Measurements from ENCODE around the gene LSM6. TPM values are rescaled to one million over a fixed set of nuclear protein-coding genes. Genes with fewer than 3 reads are reported as not detected.

Gene LSM6
- total RNA-seq, 1 donor from 2014 or later = 28.6 TPM

- TF ChIP-seq CTCF (IDR thresholded peaks at IDR 0.05; ENCODE audit: partially characterized antibody, unreplicated experiment) = no peak
- H3K4me1 Mint-ChIP-seq (ENCODE audit: low read depth, unreplicated experiment) = peaks cover 12% of the 10 kb centered on the region
- H3K4me3 Mint-ChIP-seq (ENCODE audit: unreplicated experiment) = no peak overlapping the region
- peaks cover 3% of the 10 kb centered on the region for H3K27me3 Mint-ChIP-seq (ENCODE audit: unreplicated experiment)
- H3K36me3 Mint-ChIP-seq (ENCODE audit: unreplicated experiment) = no peaks in the 10 kb centered on the region
- H3K9me3 Mint-ChIP-seq (ENCODE audit: unreplicated experiment) = peaks cover 2% of the 10 kb centered on the region
- no peak overlapping the region for H3K27ac Mint-ChIP-seq (ENCODE audit: unreplicated experiment)
- DNase-seq = no peak
Observed at GRCh38 chr4:146237092-146237491, 61.6 kb downstream of the LSM6 start.

DNA sequence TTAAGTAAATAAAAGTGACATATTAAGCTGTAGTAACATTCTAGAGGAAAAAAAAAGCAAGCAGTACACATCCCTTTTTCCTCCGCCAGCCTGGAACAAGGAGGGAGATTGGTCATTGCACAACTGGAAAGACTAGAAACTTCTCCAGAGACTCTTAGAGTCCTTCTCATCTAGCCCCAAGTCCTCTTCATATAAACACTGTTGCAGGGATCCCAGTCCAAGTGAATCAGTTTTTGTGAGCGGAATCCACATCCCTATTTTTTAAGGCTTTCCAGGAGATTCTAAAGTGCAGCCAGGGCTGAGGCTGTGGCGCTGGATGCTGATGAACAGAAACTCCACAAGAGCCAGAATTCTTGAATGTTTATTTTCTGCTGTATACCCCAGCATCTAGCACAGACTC lies 62.6 kb downstream of the LSM6 start:
- H3K9me3 Mint-ChIP-seq (ENCODE audit: unreplicated experiment) = no peaks in the 10 kb centered on the region
- no peak overlapping the region for H3K27ac Mint-ChIP-seq (ENCODE audit: unreplicated experiment)
- H3K36me3 Mint-ChIP-seq (ENCODE audit: unreplicated experiment) = no peaks in the 10 kb centered on the region
- TF ChIP-seq CTCF (IDR thresholded peaks at IDR 0.05; ENCODE audit: partially characterized antibody, unreplicated experiment) = no peak
- DNase-seq = no peak
- peaks cover 3% of the 10 kb centered on the region for H3K27me3 Mint-ChIP-seq (ENCODE audit: unreplicated experiment)
- H3K4me1 Mint-ChIP-seq (ENCODE audit: low read depth, unreplicated experiment) = peaks cover 12% of the 10 kb centered on the region
- H3K4me3 Mint-ChIP-seq (ENCODE audit: unreplicated experiment) = no peak overlapping the region

Other genes with a start within 250 kb of the LSM6 start
- gene ZNF827, start 236.9 kb upstream of the LSM6 start, total RNA-seq (ENCODE audit: unreplicated experiment) = 227 TPM
- gene REELD1, start 38.8 kb downstream of the LSM6 start, total RNA-seq (ENCODE audit: unreplicated experiment) = not detected

Measured in glutamatergic neuron (in vitro differentiated cells).